ENCODE data around the gene IMPDH1.

Gene IMPDH1

GRCh38 chr7:128437426-128438332 lies 27.9 kb upstream of the IMPDH1 start:
- Histone ChIP-seq H3K4me1 (ENCODE audit: insufficient read depth, low read length, severe bottlenecking) (peaks cover 5% of the 10 kb centered on the region), H3K9ac (ENCODE audit: low read length) (no peak overlapping the region), H3K27me3 (ENCODE audit: insufficient read depth, low read length) (no peaks in the 10 kb centered on the region; the same call in 1 of the 2 replicates), H2AFZ (ENCODE audit: low read length) (no peak overlapping the region), H3K79me2 (ENCODE audit: insufficient read depth, low read length) (no peaks in the 10 kb centered on the region), H3F3A (ENCODE audit: insufficient read depth, low read length) (no peaks in the 10 kb centered on the region), H3K9me2 (ENCODE audit: low read depth, low read length) (no peaks in the 10 kb centered on the region), H3K9me3 (ENCODE audit: low read length) (no peaks in the 10 kb centered on the region; the same call in 1 of the 2 replicates), H3K4me3 (ENCODE audit: low read depth, low read length, poor library complexity, severe bottlenecking) (no peak overlapping the region), H4K20me1 (ENCODE audit: insufficient read depth, low read length) (no peaks in the 10 kb centered on the region), H3K27ac (ENCODE audit: low read depth, low read length, poor library complexity, severe bottlenecking) (no peak overlapping the region), H3K4me2 (ENCODE audit: low read length) (no peak overlapping the region), H3K36me3 (ENCODE audit: insufficient read depth, low read length) (no peaks in the 10 kb centered on the region; the same call in 1 of the 2 replicates)
- TF ChIP-seq EZH2 (IDR thresholded peaks at IDR 0.05; ENCODE audit: borderline replicate concordance, low read length) (no peak), CTCF (IDR thresholded peaks at IDR 0.05; ENCODE audit: low read length) (no peak)

DNA sequence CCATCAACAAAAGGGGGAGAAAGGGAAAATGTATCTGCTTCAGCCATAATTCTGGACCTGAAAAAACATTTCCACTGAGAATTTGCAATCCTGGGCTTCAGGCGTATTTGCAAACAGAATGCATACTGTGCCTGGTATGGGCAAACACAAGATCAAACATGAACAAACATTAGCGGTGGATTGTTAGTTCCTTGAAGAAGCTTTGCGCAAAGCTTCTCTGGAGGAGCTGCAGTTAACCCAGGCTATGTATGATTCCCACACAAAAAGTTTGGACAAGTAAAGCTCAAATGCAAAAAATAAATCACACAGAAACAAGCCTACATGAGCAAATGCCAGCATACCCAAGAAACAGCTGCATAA lies 25.5 kb upstream of the IMPDH1 start:
- TF ChIP-seq EZH2 (IDR thresholded peaks at IDR 0.05; ENCODE audit: borderline replicate concordance, low read length) = no peak
- no peak for TF ChIP-seq CTCF (IDR thresholded peaks at IDR 0.05; ENCODE audit: low read length)
- H4K20me1 ChIP-seq (ENCODE audit: insufficient read depth, low read length) = no peaks in the 10 kb centered on the region
- no peak overlapping the region for H3K27ac ChIP-seq (ENCODE audit: low read depth, low read length, poor library complexity, severe bottlenecking)
- peaks cover 5% of the 10 kb centered on the region for H3K4me1 ChIP-seq (ENCODE audit: insufficient read depth, low read length, severe bottlenecking)
- H3K4me3 ChIP-seq (ENCODE audit: low read depth, low read length, poor library complexity, severe bottlenecking) = no peak overlapping the region
- no peak overlapping the region for H2AFZ ChIP-seq (ENCODE audit: low read length)
- H3K36me3 ChIP-seq (ENCODE audit: insufficient read depth, low read length) = no peaks in the 10 kb centered on the region; the same call in 1 of the 2 replicates
- no peaks in the 10 kb centered on the region for H3F3A ChIP-seq (ENCODE audit: insufficient read depth, low read length)
- H3K9me3 ChIP-seq (ENCODE audit: low read length) = no peaks in the 10 kb centered on the region; the same call in 1 of the 2 replicates
- H3K9ac ChIP-seq (ENCODE audit: low read length) = no peak overlapping the region
- no peaks in the 10 kb centered on the region for H3K79me2 ChIP-seq (ENCODE audit: insufficient read depth, low read length)
- no peaks in the 10 kb centered on the region for H3K9me2 ChIP-seq (ENCODE audit: low read depth, low read length)
- no peaks in the 10 kb centered on the region; the same call in none of the 2 replicates for H3K27me3 ChIP-seq (ENCODE audit: insufficient read depth, low read length)
- no peak overlapping the region for H3K4me2 ChIP-seq (ENCODE audit: low read length)

DNA sequence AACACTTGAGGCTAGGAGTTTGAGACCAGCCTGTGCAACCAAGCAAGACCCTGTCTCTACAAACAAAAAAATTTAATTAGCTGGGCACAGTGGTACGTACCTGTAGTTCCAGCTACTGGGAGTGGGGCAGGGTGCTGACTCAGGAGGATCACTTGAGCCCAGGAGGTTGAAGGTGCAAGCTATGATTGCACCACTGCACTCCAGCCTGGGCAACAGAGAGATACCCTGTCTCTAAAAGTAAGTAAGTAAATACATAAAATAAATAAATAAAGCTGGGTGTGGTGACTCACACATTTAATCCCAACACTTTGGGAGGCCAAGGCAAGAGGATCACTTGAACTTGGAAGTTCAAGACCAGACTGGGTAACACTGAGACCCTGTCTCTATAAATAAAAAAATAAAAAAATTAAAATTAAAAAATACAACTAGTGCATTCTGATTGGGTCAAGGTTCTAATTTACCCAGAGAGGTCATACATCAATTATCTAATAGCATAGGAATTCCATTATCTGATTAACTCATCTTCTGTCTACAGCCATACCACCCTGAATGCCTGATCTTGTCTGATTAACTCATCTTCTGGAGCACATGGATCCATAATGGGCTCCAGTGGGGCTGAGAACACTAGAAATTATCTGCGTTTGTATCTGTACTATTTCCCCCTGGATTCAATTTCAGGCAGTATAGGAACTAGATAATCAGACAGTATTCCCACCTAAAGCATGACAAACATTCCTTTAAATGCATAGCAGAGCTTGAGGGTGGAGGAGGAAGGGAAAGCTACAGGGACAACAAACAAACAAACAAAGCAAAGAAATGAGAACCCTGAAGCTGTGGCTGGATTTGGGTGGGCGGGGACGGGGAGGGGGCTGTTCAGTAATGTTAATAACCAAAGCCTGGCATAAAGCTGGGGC lies 24.9 kb upstream of the IMPDH1 start:
- Histone ChIP-seq H3K36me3 (ENCODE audit: insufficient read depth, low read length) (no peaks in the 10 kb centered on the region; the same call in 1 of the 2 replicates), H3K4me3 (ENCODE audit: low read depth, low read length, poor library complexity, severe bottlenecking) (no peak overlapping the region), H3K79me2 (ENCODE audit: insufficient read depth, low read length) (no peaks in the 10 kb centered on the region), H3K9me3 (ENCODE audit: low read length) (no peaks in the 10 kb centered on the region; the same call in 1 of the 2 replicates), H3K9me2 (ENCODE audit: low read depth, low read length) (no peaks in the 10 kb centered on the region), H3K4me2 (ENCODE audit: low read length) (no peak overlapping the region), H3K27ac (ENCODE audit: low read depth, low read length, poor library complexity, severe bottlenecking) (no peak overlapping the region), H3K4me1 (ENCODE audit: insufficient read depth, low read length, severe bottlenecking) (peaks cover 5% of the 10 kb centered on the region), H3K9ac (ENCODE audit: low read length) (no peak overlapping the region), H3K27me3 (ENCODE audit: insufficient read depth, low read length) (no peaks in the 10 kb centered on the region; the same call in none of the 2 replicates), H4K20me1 (ENCODE audit: insufficient read depth, low read length) (no peaks in the 10 kb centered on the region), H3F3A (ENCODE audit: insufficient read depth, low read length) (no peaks in the 10 kb centered on the region), H2AFZ (ENCODE audit: low read length) (no peak overlapping the region)
- TF ChIP-seq CTCF (IDR thresholded peaks at IDR 0.05; ENCODE audit: low read length) (no peak), EZH2 (IDR thresholded peaks at IDR 0.05; ENCODE audit: borderline replicate concordance, low read length) (no peak)

Data from OCI-LY1 (cell line).